Transverse colon (tissue), 4 donors: Measurements from ENCODE around the gene TOX2. TPM values are rescaled to one million over a fixed set of nuclear protein-coding genes. Genes with fewer than 3 reads are reported as not detected.
A peak's percentile ranks its signal among the peaks of the same experiment; 100 is the strongest.

Experiments
- DNase-seq: peaks from one replicate; pipeline ENCODE4 v3.0.0-alpha.2; 2019
- H3K27ac ChIP-seq, 4 donors: fragments of 200-600 bp; sonication (generic); 2 replicates each; pipeline ENCODE4 v1.5.1; 2016 to 2018; ENCODE audit warnings: inconsistent platforms in 4 of 4
- H3K27me3 ChIP-seq: fragments of 200-600 bp; sonication (generic); 2 replicates; pipeline ENCODE4 v1.5.1; 2017; ENCODE audit warnings: inconsistent platforms
- H3K36me3 ChIP-seq, 4 donors: fragments of 200-600 bp; sonication (generic); 2 replicates each; pipeline ENCODE4 v1.5.1; 2017 to 2019; ENCODE audit warnings: inconsistent platforms in 4 of 4
- H3K4me1 ChIP-seq, 4 donors: fragments of 200-600 bp; sonication (generic); 2 replicates each; pipeline ENCODE4 v1.5.1; 2017 to 2020; ENCODE audit warnings: inconsistent platforms in 4 of 4
- H3K4me3 ChIP-seq, 4 donors: fragments of 200-600 bp; sonication (generic); 1 replicate in 1 of 4; 2 replicates in 3 of 4; pipeline versions ENCODE4 v1.5.1 to v1.6.1; 2017 to 2019; ENCODE audit warnings: inconsistent platforms in 4 of 4
- H3K9me3 ChIP-seq, 2 donors: fragments of 200-600 bp; sonication (generic); 2 replicates each; pipeline ENCODE4 v1.5.1; 2017 to 2019; ENCODE audit warnings: inconsistent platforms in 2 of 2
- EP300 ChIP-seq: sonication (generic); formaldehyde crosslinking; IDR thresholded peaks from one replicate; pipeline ENCODE4 v1.6.1; 2017; ENCODE audit warnings: antibody characterized with exemption, low read depth
- POLR2A ChIP-seq: fragments of 450-650 bp; IDR thresholded peaks from one replicate; pipeline ENCODE4 v1.6.1; 2016; ENCODE audit warnings: antibody characterized with exemption, mild to moderate bottlenecking, moderate library complexity
- POLR2AphosphoS5 ChIP-seq, 3 donors: sonication (generic); formaldehyde crosslinking; IDR thresholded peaks; one replicate each; pipeline ENCODE4 v1.6.1; 2016; ENCODE audit warnings: antibody characterized with exemption in 3 of 3
- WGBS, 2 donors: methylation state at CpG; one replicate each; pipeline ENCODE4 v1.1.5; 2018; ENCODE audit warnings: low coverage in 1 of 2; 5-methylcytosine and 5-hydroxymethylcytosine counted together
- in situ Hi-C, 4 donors: fragments of 200-750 bp; cut with MboI; loops; one replicate each; pipeline versions ENCODE4 v1.15.0 to v1.15.1; 2017; ENCODE audit warnings: low sequenced_read_pairs in 3 of 4, low pct_ligation_motif_present in 1 of 4, low pct_unique_long_range_greater_than_20kb in 1 of 4
- intact Hi-C: fragments of 100-400 bp; cut with DNase I; formaldehyde crosslinking; loops from one replicate; pipeline ENCODE4 v1.15.1; 2023; ENCODE audit warnings: low total_unique reads
- total RNA-seq, 4 donors: library from RNA; depleted of rRNA; stranded (reverse); fragments of >200 nt; gene quantifications; one replicate each; pipeline ENCODE4 v1.1.0, GENCODE V29; 2016
- TF ChIP-seq, protein P1 (sequence below), 5 experiments: fragments of 200-600 bp in 3 of 5; fragments of 450-650 bp in 2 of 5; sonication (generic) in 3 of 5; IDR thresholded peaks; 1 replicate in 2 of 5; 2 replicates in 3 of 5; pipeline ENCODE4 v1.5.1; 2016 to 2017; ENCODE audit warnings: antibody characterized with exemption in 5 of 5, inconsistent platforms in 3 of 5, mild to moderate bottlenecking in 2 of 5, moderate library complexity in 1 of 5

Gene TOX2, protein sequence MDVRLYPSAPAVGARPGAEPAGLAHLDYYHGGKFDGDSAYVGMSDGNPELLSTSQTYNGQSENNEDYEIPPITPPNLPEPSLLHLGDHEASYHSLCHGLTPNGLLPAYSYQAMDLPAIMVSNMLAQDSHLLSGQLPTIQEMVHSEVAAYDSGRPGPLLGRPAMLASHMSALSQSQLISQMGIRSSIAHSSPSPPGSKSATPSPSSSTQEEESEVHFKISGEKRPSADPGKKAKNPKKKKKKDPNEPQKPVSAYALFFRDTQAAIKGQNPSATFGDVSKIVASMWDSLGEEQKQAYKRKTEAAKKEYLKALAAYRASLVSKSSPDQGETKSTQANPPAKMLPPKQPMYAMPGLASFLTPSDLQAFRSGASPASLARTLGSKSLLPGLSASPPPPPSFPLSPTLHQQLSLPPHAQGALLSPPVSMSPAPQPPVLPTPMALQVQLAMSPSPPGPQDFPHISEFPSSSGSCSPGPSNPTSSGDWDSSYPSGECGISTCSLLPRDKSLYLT
- total RNA-seq: 10 to 100 TPM in 2 of 4 donors, 1 to 10 TPM in 2; 1.5 to 15.7 (median 6.8) TPM

DNA sequence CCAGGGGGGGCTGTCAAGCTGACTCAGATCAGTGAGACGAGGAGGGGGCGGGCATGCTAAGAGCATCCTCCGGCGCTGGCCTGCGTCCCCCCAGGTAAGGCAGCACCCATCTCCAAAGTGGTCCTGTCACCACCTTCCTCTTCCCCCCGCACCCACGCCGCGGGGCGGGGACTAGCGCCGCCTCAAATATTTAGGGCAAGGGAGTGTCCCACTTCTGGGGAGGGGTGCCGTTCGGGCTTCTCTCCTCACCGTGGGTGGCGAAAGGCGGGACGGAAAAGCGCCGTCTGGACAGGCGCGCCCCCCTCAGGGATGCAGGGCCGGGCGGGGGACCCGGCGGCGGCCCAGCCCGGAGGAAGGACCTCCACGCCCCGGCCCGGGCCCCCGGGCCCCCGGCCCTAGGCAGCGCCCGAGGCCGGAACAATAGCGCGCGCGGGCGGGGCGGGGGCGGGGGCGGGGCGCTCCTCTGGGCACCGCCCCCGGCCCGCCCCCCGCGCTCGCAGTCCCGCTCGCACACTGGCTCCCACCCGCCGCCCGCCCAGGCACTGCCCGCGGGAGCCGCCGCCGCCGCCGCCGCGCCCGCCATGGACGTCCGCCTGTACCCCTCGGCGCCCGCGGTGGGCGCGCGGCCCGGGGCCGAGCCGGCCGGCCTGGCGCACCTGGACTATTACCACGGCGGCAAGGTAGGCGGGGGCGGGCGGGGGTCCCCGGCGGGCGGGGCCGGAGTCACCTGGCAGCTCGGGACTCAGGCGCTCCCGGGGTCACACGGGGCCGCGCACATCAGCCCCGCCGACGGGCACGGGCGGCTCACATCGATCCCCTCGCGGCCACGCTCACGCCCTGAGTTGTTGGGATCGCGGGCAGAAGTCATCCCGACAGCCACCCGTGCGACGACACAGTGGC is at the start of gene TOX2:
TSS of gene TOX2 (plus strand) at position 542 of the 900 bp plus-strand sequence. CDS start at position 582, 40 bp downstream.
- peaks cover 0 to 10% of the 10 kb centered on the region in 2 donors for H3K9me3 ChIP-seq
- peaks cover 44% of the 10 kb centered on the region for H3K27me3 ChIP-seq
- no peaks in the 10 kb centered on the region for H3K36me3 ChIP-seq
- in situ Hi-C loops (no loop called here), intact Hi-C loops (no loop called here)
- peaks cover 0 to 16% (median 13%) of the 10 kb centered on the region in 4 donors for H3K4me1 ChIP-seq
- TF ChIP-seq EP300: no peak
- TF ChIP-seq POLR2A: no peak
- no peak for TF ChIP-seq POLR2AphosphoS5 (IDR thresholded peaks at IDR 0.05)
- TF ChIP-seq, protein P1, sequence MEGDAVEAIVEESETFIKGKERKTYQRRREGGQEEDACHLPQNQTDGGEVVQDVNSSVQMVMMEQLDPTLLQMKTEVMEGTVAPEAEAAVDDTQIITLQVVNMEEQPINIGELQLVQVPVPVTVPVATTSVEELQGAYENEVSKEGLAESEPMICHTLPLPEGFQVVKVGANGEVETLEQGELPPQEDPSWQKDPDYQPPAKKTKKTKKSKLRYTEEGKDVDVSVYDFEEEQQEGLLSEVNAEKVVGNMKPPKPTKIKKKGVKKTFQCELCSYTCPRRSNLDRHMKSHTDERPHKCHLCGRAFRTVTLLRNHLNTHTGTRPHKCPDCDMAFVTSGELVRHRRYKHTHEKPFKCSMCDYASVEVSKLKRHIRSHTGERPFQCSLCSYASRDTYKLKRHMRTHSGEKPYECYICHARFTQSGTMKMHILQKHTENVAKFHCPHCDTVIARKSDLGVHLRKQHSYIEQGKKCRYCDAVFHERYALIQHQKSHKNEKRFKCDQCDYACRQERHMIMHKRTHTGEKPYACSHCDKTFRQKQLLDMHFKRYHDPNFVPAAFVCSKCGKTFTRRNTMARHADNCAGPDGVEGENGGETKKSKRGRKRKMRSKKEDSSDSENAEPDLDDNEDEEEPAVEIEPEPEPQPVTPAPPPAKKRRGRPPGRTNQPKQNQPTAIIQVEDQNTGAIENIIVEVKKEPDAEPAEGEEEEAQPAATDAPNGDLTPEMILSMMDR (IDR thresholded peaks at IDR 0.05): no peak
- H3K4me3 ChIP-seq: peak within 1 kb of the TSS; percentile 3 to 51 (median 41)
- DNase-seq: peak; percentile 62
- 5% methylated on average over 31 of the region's 111 CpGs; no CpG with 5 or more reads in 1 of the 2 donors for WGBS, 2 donors
- H3K27ac ChIP-seq: peak within 1 kb of the TSS in 2 of 4 donors; percentile 11 to 30

DNA sequence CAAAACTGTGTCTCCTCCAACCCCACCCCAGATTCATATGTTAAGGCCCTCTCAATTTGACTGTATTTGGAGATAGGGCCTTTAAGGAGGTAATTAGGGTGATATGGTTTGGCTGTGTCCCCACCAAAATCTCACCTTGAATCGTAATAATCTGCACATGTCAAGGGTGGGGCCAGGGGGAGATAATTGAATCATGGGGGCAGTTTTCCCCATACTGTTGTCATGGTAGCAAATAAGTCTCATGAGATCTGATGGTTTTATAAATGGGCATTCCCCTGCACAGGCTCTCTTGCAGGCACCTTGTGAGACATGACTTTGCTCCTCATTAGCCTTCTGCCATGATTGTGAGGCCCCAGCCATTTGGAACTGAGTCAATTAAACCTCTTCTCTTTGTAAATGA is 46.6 kb upstream of the TOX2 start:
- Histone ChIP-seq H3K27me3 (no peaks in the 10 kb centered on the region), H3K36me3 (no peaks in the 10 kb centered on the region), H3K4me3 (no peak overlapping the region), H3K4me1 (no peaks in the 10 kb centered on the region), H3K27ac (no peak overlapping the region), H3K9me3 (no peaks in the 10 kb centered on the region)
- in situ Hi-C loops (no loop called here), intact Hi-C loops (no loop called here)
- 87 to 100% methylated on average over 1 of the region's 1 CpG for WGBS, 2 donors
- TF ChIP-seq, protein P1 (IDR thresholded peaks at IDR 0.05): no peak
- TF ChIP-seq POLR2A (no peak), POLR2AphosphoS5 (IDR thresholded peaks at IDR 0.05) (no peak), EP300 (no peak)
- DNase-seq: no peak

DNA sequence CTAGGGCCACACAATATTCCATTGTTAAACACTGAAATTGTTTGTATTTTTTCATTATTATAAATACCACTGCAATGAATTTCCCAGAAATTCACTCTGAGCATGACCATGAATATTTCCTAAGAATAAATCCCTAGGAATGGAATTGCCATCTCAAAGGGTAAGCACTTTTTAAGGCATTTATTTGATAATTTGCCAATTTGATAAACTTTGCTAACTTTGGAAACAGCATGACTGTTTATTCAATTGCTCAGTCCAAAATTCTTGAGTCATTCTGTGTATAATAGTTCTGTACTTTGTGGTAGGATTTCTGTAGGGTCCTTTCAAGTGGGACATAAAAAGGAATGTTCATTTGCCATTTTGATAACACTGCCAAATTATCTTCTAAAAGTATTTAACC is 44.2 kb upstream of the TOX2 start:
- H3K9me3 ChIP-seq: no peaks in the 10 kb centered on the region
- in situ Hi-C loops (no loop called here), intact Hi-C loops (loop anchor here (5.0 kb wide), 1 partner anchor 562 kb away; no protein-coding TSS in a partner anchor)
- H3K27me3 ChIP-seq: no peaks in the 10 kb centered on the region
- TF ChIP-seq, protein P1 (IDR thresholded peaks at IDR 0.05): no peak
- TF ChIP-seq EP300 (no peak), POLR2AphosphoS5 (IDR thresholded peaks at IDR 0.05) (no peak), POLR2A (no peak)
- no peak for DNase-seq
- no peak overlapping the region for H3K27ac ChIP-seq
- H3K4me1 ChIP-seq: no peaks in the 10 kb centered on the region
- H3K4me3 ChIP-seq: no peak overlapping the region
- H3K36me3 ChIP-seq: no peaks in the 10 kb centered on the region

DNA sequence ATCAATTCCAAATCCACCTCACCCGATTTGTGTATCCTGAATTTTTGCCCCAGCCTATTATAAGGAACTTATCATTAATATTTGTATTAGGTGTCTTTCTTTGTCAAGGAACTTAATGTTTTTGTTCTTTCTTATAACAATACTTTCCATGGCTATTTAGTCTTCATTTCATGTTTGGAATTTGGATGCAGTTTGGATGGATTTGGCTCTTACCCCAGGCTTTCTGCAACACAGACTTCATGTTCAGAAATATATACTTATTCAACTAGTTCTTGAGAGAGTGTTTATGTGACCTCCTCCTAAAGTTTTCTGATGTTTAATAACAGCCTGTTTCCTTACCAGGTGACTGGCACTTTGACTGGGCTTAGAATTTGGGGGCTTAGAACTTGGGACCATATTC is 35.9 kb upstream of the TOX2 start:
- in situ Hi-C loops: no loop called here
- no peak for TF ChIP-seq POLR2AphosphoS5 (IDR thresholded peaks at IDR 0.05)
- Histone ChIP-seq H3K27ac (no peak overlapping the region), H3K4me3 (no peak overlapping the region), H3K36me3 (no peaks in the 10 kb centered on the region), H3K4me1 (no peaks in the 10 kb centered on the region), H3K27me3 (no peaks in the 10 kb centered on the region), H3K9me3 (no peaks in the 10 kb centered on the region)
- no peak for DNase-seq
- intact Hi-C loops: no loop called here
- 60 to 75% methylated on average over 1 of the region's 1 CpG for WGBS, 2 donors
